ENCODE results near the gene GIGYF2. TPM values are rescaled to one million over a fixed set of nuclear protein-coding genes. Genes with fewer than 3 reads are reported as not detected.

The GIGYF2 gene
- total RNA-seq, 2 donors from 2014 or later, result 61.3 to 106 TPM

DNA sequence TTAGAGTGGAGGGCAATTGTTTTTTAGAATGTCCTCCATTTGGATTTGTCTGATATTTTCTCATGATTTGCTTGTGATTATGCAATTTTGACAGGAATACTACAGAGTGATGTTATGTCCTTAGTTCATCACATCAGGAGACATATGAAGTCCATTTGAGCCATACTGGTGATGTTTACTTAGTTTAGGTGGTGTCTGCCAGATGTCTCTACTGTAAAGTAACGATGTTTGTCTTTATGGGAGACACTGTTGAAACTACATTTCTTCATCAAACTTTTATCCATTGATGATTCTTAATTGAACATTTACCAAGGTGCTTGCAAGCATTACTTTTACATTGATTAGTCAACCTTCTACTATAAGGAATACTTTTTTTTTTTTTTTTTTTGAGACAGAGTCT, 168.0 kb downstream of the GIGYF2 start:
- Histone ChIP-seq H3K36me3 (no peaks in the 10 kb centered on the region), H3K27me3 (replicated peaks; ENCODE audit: insufficient read depth) (no peaks in the 10 kb centered on the region), H3K27ac (no peak overlapping the region), H3K9me3 (no peaks in the 10 kb centered on the region), H3K4me1 (replicated peaks) (no peaks in the 10 kb centered on the region), H3K4me3 (no peak overlapping the region)
- DNase-seq (ENCODE audit: low spot score), result no peak
- 97% methylated on average over 1 of the region's 1 CpG for WGBS
- no peak for TF ChIP-seq POLR2A (IDR thresholded peaks at IDR 0.05)
- TF ChIP-seq POLR2AphosphoS5 (IDR thresholded peaks at IDR 0.05), result no peak
- TF ChIP-seq CTCF (IDR thresholded peaks at IDR 0.05), result no peak
- intact Hi-C loops (cut with DNase I), result no loop called here

DNA sequence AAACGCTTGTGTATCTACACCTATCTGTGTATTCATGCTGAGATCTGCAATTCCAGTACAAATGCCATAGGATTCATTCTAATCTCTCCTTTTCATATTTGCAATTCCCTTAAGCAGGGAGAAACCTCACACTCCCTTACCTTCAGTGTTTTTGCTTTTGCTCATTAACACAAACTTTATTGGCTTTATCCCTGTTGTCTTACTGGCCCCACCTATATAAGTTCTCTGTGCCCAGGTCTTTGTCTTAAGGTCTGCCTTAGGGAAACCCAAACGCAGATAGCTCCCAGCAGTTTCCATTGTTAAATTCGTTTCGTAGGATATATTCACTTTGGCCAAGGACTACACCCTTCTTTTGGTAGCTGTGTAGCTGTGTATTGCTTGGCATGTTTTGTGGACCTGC, 169.0 kb downstream of the GIGYF2 start:
- H3K27me3 ChIP-seq (replicated peaks; ENCODE audit: insufficient read depth), result no peaks in the 10 kb centered on the region

DNA sequence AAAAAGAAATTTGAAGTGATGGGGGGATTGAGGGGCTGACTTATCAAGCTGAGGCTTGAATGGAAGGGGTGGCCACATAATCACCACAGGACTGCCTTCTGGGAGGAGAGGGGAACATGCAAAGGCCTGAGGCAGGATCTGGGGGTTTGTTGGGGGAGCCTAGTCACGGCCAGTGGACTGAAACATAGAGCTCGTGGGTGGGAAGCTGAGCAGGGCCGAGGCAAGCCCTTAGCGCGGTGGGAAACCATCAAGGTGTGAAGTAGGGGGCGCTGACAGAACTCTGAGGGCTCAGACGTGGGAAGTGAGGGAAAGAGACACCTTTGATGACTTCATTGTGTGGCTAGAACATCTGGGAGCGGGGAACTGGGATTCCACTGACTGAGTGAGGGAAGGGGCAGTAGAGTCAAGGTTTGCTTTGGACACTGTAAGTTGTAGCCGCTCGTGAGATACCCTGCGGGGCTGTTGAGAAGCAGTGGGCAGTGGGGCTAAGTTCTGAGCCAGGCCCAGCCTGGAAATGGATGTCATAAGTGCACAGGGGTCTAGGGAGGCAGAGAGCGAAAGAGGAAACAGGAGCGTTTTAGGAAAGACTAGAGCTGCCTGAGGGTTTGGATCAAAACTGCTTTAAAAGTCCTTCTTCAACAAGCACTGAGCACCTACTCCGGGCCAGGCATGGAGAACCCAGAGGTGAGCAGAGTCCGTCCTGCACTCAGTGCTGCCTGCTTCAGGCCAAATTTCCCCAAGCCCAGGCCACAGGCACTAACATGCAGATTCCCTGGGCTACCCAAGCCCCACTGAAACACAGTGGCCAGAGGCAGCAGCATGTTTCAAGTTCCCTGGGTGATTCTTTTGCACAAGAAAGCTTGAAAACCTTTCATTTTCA, 172.2 kb downstream of the GIGYF2 start:
- WGBS, result 71% methylated on average over 15 of the region's 15 CpGs
- no peaks in the 10 kb centered on the region for H3K4me1 ChIP-seq (replicated peaks)
- no peaks in the 10 kb centered on the region for H3K27me3 ChIP-seq (replicated peaks; ENCODE audit: insufficient read depth)
- H3K36me3 ChIP-seq, result no peaks in the 10 kb centered on the region
- no peak for DNase-seq (ENCODE audit: low spot score)
- intact Hi-C loops (cut with DNase I), result no loop called here
- H3K27ac ChIP-seq, result no peak overlapping the region
- H3K9me3 ChIP-seq, result no peaks in the 10 kb centered on the region
- no peak for TF ChIP-seq POLR2AphosphoS5 (IDR thresholded peaks at IDR 0.05)
- TF ChIP-seq CTCF (IDR thresholded peaks at IDR 0.05), result no peak
- TF ChIP-seq POLR2A (IDR thresholded peaks at IDR 0.05), result no peak
- no peak overlapping the region for H3K4me3 ChIP-seq

More for the DNA sequence above, 169.0 kb downstream of the GIGYF2 start:
- no peak for DNase-seq (ENCODE audit: low spot score)
- no peak overlapping the region for H3K4me3 ChIP-seq
- WGBS, result 80% methylated on average over 4 of the region's 4 CpGs
- no peaks in the 10 kb centered on the region for H3K4me1 ChIP-seq (replicated peaks)
- no peaks in the 10 kb centered on the region for H3K36me3 ChIP-seq
- H3K9me3 ChIP-seq, result no peaks in the 10 kb centered on the region
- H3K27ac ChIP-seq, result no peak overlapping the region
- intact Hi-C loops (cut with DNase I), result no loop called here
- TF ChIP-seq CTCF (IDR thresholded peaks at IDR 0.05), result no peak
- no peak for TF ChIP-seq POLR2A (IDR thresholded peaks at IDR 0.05)
- no peak for TF ChIP-seq POLR2AphosphoS5 (IDR thresholded peaks at IDR 0.05)

- Histone ChIP-seq H3K4me1 (replicated peaks) (no peaks in the 10 kb centered on the region), H3K9me3 (no peaks in the 10 kb centered on the region), H3K4me3 (no peak within 1 kb of the TSS), H3K36me3 (no peaks in the 10 kb centered on the region), H3K27me3 (replicated peaks; ENCODE audit: insufficient read depth) (no peaks in the 10 kb centered on the region), H3K27ac (no peak within 1 kb of the TSS)
- WGBS, result 90% methylated on average over 21 of the region's 21 CpGs
- intact Hi-C loops (cut with DNase I), result no loop called here
- TF ChIP-seq POLR2A (IDR thresholded peaks at IDR 0.05) (no peak), POLR2AphosphoS5 (IDR thresholded peaks at IDR 0.05) (no peak), CTCF (IDR thresholded peaks at IDR 0.05) (no peak)
- DNase-seq (ENCODE audit: low spot score), result no peak
Observed at GRCh38 chr2:232870018-232870765, 173.1 kb downstream of the GIGYF2 start, which contains the start of gene SNORC. Gene SNORC, plus strand, starts transcription at chr2:232870264. Its CDS starts 78 bp downstream, at chr2:232870342.

Measured in prostate gland (tissue), 2 donors.